IPS-11a (cell line): ENCODE data around the gene RBBP9.
A peak's percentile ranks its signal among the peaks of the same experiment; 100 is the strongest.
"Not testable (repeated sequence)": the region's sequence is repeated elsewhere in the genome, so short reads cannot be mapped to it uniquely, and the experiment has no call there.

Experiments
- H3K4me3 ChIP-seq: one replicate; pipeline ENCODE4 v1.5.1; 2013; ENCODE audit warnings: low read depth, low read length, control low read depth

Gene RBBP9

DNA sequence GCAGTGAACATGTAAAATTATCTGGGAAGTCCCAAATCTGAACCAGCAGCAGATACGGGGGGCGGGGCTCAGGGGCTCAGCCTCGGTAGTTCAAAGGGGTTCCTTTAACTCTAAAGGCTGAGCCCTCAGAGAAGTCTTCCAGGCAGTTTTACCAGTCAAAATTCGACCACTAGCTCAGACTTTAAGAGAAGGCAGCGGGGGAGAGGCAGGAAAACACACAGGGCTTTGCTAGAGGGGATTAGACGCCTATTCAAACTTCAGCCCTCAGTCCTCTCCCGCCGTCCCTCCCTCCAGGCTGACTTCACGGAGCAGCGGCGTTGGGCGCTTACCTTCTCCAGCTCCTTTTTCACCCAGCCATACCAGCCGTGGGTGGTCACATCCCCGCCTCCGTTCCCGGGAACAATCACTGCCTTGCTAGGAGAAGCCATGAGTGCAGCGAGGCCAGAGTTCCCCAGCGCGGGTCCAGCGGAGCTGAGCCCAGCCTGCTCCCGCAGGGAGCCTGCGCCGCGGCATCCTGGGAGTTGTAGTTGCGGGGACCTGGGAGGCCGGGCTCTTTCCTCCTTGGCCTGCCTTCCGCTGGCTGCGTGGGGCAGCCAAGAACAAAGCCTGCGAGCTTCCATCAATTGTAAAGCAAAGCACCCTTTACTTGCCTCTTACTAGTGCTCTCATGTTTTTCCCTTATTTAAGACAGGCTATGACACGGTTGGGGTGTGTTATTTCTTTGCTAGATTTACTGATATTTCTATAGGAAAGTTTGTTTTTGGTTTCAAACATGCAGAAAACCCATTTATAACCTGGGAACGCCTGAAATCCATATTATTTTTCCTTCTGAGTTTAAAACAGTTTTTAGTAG lies at the start of gene RBBP9:
RBBP9 (minus strand) TSS at position 486 of the 853 bp plus-strand sequence; CDS start at position 428, 58 bp downstream.
- H3K4me3 ChIP-seq: peak within 1 kb of the TSS; percentile 96

DNA sequence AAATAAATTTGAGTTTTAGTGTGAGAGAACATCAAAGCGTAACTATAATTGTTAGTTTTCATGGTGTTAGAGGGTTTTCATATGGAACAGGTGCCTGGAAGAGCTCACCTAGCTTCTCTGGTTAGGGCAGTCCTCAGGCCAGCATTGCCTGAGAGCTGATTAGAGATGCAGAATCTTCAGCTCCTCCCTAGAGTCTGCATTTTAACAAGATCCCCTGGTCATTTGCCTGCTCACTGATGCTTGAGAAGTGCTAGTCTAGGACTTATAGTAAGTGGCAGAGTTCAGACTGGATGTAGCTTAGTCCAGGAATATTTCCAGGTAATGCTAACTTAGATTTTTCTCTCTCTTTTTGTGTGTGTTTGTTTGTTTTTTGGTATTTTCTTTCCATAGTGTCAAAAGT lies 48.5 kb upstream of the RBBP9 start:
- H3K4me3 ChIP-seq: no peak overlapping the region

DNA sequence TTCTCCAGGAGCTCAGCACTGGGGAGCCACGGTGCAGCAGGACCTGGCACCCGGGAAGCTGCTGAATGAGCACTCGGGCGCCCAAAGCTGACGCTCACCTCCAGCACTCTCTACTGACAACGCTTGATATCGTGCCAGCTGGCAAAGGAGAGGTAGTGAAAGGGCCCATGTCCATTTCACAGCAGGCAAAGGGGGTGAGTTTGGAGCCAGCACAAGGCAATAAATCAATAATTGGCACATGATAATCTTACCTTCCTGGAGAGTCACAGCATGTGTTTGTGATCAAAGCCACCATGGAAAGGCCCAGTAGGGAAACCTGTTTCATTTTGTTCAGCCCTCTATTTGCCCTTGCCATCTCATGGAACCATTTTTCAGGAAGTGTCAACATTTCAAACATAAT lies 46.9 kb upstream of the RBBP9 start:
- H3K4me3 ChIP-seq: no peak overlapping the region

DNA sequence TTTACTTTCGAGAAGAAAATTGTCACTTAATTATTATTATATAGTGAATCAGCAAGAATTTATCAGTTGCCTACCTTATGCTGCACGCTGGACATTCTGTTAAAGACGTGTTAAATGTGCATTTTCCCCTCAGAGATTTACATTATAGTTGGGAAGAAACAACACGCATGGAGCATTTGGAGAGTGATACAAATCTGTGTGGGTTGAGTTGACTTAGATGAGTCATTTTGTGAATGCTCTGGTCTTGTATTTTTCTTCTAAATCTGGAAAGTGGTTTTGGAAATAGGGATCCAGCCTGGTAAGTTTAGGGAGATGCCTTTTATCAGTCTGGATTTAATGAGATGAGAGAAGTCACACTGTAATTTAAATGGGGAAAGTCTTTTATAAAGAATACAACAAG lies 46.2 kb upstream of the RBBP9 start:
- H3K4me3 ChIP-seq: no peak overlapping the region

DNA sequence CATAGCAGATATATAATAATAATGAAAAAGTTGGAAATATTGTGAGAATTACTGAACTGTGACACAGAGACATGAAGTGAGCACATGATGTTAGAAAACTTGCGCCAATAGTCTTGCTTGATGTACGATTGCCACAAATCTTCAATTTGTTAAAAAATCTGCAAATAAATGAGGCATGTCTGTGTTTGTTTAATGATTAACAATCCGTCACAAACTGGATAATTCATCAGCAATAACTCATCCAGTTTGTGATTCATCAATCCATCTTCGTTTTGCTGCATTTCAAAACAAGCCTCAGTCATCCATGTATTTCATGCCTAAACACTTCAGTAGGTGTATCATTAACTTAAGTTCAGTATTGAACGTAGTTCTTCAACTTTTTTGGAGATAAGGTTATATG lies 44.7 kb upstream of the RBBP9 start:
- H3K4me3 ChIP-seq: no peak overlapping the region

DNA sequence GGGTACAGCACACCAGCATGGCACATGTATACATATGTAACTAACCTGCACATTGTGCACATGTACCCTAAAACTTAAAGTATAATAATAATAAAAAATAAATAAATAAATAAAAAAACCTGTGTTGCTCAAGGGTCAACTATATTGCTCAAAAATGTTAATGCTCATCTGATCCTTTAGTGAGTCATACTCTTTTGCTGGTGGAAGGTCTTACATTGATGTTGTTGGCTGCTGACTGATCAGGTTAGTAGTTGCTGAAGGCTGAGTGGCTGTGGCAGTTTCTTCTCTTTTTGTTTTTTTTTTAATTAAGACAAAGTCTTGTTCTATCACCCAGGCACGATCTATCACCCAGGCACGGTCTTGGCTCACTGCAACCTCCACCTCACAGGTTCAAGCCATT lies 40.6 kb upstream of the RBBP9 start:
- H3K4me3 ChIP-seq: no peak overlapping the region

DNA sequence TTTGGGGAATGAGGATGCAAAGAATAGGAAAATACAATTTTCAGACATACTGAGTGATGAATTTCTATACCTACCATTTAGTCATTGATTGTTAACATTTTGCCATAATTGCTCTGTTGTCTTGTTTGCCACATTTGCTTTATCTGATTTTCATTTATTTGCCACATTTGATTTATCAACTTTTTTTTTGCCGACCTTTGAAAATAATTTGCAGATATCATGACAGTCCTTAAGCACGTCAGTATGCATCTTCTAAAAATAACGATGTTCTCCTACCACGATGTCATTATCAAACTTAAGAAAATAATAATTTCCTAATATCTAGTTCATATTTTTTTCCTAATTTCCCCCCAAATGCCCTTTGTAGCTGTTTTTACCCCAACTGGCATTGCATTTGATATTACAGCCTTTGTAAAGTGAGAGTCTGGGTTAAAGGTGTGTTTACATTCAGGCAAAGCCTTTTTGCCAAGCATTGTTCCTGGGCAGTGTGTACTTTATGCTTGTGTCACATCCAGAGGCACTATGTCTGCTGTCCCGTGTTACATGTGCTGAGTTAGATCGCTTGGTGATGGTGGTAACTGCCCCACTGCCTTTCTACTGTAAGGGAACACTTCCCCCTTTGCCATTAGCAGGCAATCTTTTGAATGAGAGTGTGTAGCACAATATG lies 37.1 kb upstream of the RBBP9 start:
- H3K4me3 ChIP-seq: no peak overlapping the region

DNA sequence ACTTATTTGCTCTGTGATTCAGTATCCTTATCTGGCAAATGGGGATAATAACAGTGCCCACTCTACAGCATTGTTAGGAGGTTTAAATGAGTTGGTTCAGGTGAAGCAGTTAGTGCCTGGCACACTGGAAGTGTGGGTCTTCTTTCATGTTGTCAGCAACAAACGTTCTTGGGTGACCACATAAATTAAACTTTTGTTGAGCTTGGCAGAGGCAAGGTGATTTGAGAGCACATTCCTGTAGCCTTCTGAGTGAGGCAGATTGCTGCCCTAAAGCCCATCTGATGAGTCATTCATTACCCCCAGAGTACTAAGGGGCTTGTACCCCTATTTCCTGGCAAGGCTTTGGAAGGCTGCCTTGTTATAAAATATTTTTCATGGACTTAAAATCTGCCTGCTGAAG lies 36.5 kb upstream of the RBBP9 start:
- H3K4me3 ChIP-seq: no peak overlapping the region

DNA sequence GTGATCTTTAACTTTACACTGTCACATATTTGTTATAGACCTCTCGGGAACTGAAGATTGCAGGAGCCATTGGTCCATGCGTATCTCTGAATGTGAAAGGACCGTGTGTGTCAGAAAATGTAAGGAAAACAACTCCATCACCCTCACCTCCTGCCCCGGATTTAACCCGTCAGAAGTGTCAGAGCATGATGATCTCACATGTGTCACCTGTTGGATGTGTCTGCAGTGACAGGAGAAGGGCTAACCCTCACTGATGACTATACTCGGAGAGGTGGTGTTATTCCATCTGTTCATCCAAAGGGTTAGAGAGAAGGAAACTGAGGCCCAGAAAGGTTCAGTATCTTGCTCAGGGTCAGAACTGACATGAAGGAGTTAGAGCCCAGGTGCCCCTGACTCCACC lies 35.6 kb upstream of the RBBP9 start:
- no peak overlapping the region for H3K4me3 ChIP-seq

DNA sequence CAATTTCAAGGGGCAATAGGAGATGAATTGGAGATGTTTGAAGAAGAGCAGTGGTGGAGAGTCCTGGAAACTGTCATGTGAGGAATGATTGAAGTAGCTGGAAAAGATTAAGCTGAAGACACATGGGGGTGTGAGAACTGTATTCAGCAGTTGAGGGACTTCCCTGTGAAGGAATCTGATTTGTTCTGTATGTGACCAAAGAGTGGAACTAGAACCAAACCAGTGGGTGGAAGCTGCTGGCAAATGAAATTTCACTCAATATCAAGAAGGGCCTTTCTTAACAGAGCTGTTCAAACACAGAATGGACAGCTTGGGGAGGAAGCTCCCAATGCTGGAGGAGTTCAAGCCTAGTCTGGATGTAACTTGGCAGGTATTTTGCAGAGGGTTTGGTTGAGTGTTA lies 32.0 kb upstream of the RBBP9 start:
- H3K4me3 ChIP-seq: no peak overlapping the region

DNA sequence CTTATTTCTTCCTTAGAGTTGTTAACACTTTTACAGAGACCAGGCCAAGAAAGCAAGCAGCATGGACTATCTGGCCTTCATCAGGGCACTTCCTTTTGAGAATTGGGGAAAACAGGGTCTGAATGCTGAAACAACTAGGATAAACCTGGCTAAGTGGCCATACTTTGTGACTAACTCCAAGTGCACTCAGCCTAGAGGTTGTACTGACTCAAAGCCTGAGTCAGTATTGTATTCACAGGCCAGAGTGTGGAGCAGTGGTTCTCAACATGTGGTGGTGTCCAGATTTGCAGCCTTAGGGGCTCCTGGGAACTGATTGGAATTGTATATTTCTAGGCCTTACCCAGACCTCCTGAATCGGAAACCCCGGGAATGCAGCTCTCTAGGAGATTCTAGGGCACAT lies 30.8 kb upstream of the RBBP9 start:
- no peak overlapping the region for H3K4me3 ChIP-seq

DNA sequence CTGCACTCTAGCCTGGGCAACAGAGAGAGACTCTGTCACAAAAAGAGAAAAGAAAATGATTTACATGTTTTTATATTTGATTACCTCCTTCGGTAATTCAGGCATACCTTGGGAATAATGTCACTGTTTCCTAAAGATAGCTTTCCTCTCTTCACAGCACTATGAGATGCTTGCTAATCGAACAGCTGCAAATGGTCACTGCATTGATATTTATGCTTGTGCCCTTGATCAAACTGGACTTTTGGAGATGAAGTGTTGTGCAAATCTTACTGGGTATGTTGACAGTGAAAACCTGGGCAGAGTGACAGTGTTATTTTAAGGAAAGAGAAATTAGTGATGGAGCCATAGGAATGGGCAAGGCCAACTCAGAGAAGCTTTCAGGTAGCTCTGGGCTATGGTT lies 30.3 kb upstream of the RBBP9 start:
- H3K4me3 ChIP-seq: no peak overlapping the region

DNA sequence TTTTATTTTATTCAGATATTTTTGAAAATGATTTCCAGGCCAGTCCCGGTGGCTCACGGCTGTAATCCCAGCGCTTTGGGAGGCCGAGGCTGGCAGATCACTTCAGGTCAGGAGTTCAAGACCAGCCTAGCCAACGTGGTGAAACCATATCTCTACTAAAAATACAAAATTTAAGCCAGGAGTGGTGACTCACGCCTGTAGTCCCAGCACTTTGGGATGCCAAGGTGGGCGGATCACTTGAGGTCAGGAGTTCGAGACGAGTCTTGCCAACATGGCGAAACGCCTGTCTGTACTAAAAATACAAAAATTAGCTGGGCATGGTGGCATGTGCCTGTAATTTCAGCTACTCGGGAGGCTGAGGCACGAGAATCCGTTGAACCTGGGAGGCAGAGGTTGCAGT lies 29.7 kb upstream of the RBBP9 start:
- not testable (repeated sequence) for H3K4me3 ChIP-seq

DNA sequence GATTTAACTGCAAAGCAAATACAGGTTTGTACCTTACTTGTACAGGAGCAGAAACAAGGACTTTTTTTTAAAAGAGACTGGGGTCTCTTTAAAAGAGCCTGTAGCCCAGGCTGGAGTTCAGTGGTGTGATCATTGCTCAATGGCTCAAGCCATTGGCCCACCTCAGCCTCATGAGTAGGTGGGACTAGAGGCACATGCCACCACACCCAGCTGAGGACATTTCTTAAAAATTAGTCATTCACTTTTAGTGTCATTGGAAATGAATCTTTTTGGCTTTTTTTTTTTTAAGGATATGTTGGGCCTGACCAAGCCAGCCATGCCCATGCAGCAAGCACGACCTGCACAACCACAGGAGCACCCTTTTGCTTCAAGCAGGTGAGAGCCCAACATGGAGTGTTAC lies 27.6 kb upstream of the RBBP9 start:
- H3K4me3 ChIP-seq: no peak overlapping the region

DNA sequence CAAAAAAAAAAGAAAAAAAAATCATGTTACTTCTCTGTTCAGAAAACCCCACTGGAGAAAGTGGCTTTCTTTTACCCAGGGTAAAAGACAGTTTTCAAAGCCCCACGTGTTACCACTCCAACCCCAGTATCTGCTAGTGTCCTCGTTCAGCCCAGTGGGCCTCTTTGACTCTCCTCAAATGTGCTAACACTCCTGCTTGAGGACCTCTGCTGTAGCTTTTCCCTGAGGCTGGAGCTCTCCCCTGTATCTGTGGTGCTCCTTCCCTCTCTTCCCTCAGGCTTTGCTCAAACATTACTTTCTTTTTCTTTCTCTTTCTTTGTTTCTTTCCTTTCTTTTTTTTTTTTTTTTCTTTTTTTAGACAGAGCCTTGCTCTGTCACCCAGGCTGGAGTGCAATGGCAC lies 26.0 kb upstream of the RBBP9 start:
- H3K4me3 ChIP-seq: no peak overlapping the region

DNA sequence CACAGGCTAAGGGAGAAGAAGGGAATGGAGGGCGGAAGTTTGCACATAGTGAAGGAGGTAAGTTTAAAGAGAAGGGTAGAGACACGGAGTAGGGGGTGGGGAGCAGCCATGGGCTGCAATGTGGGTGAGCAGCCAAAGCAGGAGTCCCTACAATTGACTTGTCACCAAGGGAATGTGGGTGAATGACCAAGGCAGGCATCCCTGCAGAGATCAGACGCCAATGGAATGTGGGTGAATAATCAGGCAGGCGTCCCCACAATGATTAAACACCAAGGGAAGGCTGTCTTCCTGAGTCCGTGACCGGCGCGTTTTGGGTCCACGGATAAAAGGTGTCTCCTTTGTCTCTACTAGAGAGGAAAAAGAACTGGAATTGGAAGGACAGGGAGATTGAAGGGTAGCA lies 25.0 kb upstream of the RBBP9 start:
- H3K4me3 ChIP-seq: not testable (repeated sequence)

DNA sequence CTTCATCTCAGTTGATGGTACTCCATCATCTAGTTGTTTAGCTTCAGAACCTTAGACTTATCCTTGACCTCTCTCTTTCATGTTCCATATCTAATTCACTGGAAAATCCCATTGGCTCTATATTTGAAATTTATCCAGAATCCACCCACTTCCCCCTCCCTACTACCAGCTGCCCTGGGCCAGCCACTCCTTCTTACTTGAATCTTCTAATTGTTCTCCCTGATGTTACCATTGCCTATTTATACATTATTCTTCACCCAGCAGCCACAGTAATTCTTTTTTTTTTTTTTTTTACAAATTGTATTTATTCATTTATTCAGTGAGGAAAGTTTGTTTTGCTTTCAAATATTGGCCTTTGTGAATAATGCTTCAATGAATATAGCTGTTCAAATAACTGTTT lies 18.9 kb upstream of the RBBP9 start:
- no peak overlapping the region for H3K4me3 ChIP-seq

DNA sequence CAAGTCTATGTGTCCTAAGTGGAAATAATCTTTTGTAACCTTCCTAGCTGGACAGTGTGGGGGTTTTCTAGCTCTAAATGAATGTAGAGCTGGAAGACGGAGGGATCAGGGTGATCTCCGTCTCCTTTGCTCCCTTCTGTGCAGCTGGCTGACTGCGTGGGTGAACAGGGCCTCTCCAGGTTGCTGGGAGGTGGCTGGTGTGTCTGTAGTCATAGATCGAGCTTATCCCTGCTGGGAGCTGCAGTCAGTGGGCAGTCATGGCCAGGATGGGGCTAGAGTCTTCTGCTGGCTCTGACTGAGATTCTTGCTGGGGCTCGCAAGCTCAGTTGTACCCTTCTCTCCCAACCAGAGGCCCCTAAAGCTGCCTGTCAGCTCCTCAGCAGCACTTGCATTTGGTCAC lies 17.1 kb upstream of the RBBP9 start:
- H3K4me3 ChIP-seq: no peak overlapping the region

DNA sequence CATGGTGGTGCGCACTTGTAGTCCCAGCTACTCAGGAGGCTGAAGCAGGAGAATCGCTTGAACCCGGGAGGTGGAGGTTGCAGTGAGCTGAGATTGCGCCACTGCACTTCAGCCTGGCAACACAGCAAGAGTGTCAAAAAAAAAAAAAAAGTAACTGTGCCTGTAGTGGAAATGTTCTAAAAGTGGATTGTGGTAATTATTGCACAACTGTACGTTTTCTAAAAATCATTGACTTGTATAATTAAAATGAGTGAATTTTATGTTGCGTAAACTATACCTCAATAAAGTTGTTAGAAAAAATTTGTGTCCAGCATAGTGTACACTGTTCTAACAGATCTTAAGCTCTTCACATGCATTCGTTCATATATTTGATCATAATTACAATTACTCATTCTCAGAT lies 16.2 kb upstream of the RBBP9 start:
- H3K4me3 ChIP-seq: no peak overlapping the region

DNA sequence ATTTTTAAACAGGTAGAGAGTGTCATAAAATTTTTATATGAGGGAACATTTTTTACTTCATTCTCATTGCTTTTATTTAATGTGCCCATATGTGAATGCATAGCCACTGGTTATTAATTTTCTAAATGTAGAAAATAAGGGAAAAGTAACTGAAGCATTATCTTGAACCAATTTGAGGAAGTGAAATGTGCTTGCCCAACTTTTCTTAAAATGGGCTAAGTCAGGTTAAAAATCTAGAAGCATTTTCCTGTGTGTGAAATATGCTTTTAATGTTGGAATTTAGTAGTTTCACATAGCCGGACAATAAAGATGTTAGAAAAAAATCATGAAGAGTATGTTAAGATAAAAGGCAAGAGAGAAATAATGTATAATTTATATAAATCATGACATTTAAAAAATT lies 14.5 kb upstream of the RBBP9 start:
- no peak overlapping the region for H3K4me3 ChIP-seq

DNA sequence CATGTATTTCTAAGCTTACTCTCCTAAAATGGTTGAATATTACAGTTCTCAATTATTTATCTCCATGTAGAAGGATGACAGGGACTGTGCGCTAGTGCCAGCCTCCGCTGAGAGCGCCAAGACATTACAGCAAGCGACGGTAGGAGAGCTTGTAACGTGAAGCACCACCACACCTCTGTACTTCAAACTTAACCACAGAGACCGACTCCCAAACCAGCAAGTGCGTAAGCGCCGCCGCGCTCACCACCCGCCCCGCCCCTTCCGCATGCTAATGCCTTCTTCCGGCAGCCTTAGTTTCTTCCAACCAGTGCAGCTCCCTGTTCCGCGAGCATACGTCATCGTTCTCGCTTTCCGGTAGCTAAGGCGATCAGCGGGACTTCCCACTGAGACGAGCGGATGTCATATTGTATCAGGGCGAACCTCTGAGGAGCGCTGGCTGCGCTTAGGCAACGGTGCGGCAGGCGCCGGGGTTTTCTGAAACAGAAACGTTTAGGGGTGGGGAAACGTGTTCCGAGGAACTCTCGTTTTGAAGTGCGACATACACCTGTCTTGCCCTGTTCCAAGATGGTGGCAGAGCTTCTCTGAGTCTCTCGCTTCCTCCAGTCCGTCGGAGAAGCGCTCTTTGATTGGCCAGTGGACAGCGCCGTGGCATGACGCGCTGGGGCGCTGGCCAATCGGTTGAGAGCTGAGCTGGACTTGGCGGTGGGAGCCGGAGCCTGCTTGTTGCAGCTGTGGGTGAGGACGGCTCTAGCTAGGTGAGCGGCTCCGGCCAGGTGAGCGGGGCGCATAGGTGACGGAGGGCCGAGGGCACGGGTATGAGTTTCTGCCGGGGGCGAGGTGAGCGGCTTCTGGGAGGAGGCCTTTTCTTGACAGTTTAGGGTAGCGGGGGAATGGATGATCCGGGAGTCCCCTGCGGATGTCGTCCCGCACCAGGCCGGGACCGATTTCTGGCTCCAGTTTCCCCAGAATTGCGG lies 10.5 kb upstream of the RBBP9 start, which contains the start of gene SEC23B:
SEC23B (plus strand) TSS at position 723 of the 974 bp plus-strand sequence. CDS start 2,896 bp downstream, outside the sequence.
- peak within 1 kb of the TSS; percentile 83 for H3K4me3 ChIP-seq
